HG03442 (cell line): ENCODE data around the gene HERC3.
A peak's percentile ranks its signal among the peaks of the same experiment; 100 is the strongest.

Experiments
- ATAC-seq: cut with Tn5 transposase; IDR thresholded peaks from one replicate; pipeline ENCODE4 v1.9.1; 2021; ENCODE audit warnings: mild to moderate bottlenecking, moderate library complexity; ENCODE audit not compliant: unreplicated experiment

HERC3 gene

GRCh38 chr4:88713782-88714181, 121.5 kb downstream of the HERC3 start:
- ATAC-seq: no peak

- ATAC-seq: no peak
Measured at GRCh38 chr4:88718098-88718497, 125.8 kb downstream of the HERC3 start.

DNA sequence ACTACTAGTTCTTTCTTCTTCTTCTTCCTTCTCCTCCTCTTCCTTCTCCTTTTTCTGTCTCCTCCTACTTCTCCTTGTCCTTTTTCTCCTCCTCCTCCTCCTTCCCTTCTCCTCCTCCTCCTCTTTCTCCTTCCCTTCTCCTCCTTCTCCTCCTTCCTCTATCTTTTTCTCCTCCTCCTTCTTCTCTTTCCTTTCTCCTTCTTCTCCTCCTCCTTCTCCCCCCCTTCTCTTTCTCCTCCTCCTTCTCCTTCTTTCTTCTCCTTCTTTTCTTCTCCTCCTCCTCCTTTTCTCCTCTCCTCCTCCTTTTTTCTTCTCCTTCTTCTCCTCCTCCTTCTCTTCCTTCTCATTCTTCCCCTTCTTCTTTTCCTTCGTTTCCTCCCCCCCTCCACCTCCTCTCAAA, 127.1 kb downstream of the HERC3 start:
- ATAC-seq: no peak

- ATAC-seq: no peak
Measured at GRCh38 chr4:88720451-88721428, 128.5 kb downstream of the HERC3 start.

DNA sequence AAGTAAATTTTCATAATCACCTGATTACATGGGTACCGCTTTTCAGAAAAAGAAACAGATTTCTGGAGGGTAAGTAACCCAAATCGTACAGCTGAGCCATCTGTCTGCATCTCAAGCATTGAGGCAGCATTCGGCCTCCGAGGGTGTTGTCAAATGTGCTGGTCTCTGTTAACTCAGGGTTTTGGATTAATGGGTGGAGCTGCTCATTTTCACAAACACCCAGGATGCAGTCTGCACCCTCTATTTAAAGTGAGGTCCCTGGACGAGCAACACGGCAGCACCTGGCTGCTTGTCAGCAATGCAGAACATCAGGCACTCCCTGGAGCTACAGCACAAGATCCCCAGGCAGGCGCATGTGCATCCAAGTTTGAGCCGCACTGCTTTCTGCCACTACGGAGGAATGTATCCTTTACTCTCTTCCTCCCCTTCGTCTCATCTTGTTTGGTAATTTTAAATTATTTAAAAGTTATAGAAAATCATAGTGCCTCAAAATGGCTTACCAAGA, 130.0 kb downstream of the HERC3 start:
- ATAC-seq: no peak

- no peak for ATAC-seq
Measured at GRCh38 chr4:88722828-88723227, 130.5 kb downstream of the HERC3 start.

GRCh38 chr4:88724406-88724805, 132.1 kb downstream of the HERC3 start:
- no peak for ATAC-seq

DNA sequence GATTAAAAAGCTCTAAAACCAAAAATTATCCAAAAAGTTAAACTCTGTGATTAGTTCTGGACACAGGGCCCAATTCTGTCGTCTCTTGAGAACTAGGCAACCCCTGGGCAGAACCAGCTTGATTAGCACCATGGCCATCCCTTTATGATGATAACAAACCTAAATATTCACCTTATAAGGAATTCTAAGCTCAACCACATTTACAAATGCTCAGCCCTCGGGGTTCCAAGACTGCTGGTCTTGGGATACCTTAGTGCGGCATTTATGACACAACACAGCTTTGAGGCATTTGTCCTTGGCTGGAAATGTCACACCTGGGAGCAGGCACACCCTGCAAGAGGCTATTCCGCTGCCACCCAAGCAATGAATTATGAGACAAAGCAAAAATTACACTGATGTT, 132.9 kb downstream of the HERC3 start:
- ATAC-seq: no peak

GRCh38 chr4:88725986-88726385, 133.7 kb downstream of the HERC3 start:
- ATAC-seq: no peak

- ATAC-seq: no peak
Measured at GRCh38 chr4:88728146-88728545, 135.9 kb downstream of the HERC3 start.

DNA sequence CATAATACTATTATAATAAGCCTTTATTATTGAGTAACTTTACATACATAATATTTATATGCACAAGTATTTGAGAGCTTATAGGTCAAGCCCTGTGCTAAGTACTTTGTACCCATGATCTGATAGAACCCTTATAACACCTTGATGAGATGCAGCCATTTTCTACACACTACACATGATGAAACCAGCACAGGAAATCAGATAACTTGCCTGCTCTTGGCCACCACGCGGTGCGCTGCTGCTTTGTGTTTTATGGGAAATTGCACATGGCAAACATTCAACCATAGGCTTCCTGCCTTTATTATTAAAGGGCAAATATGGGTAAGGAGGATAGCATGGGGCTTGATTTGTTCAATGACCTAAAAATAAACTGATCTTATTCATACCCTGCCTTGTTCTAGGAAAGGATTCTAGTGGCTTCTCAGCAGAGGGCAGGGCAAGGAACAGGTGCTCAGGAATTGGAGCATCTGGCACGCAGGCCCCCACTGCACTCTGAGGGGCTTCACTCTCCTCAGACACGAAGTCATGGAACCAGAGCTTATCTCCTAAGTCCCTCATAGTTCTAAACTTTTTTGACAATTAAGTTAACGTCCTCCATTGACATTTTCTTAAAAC, 137.0 kb downstream of the HERC3 start:
- no peak for ATAC-seq

DNA sequence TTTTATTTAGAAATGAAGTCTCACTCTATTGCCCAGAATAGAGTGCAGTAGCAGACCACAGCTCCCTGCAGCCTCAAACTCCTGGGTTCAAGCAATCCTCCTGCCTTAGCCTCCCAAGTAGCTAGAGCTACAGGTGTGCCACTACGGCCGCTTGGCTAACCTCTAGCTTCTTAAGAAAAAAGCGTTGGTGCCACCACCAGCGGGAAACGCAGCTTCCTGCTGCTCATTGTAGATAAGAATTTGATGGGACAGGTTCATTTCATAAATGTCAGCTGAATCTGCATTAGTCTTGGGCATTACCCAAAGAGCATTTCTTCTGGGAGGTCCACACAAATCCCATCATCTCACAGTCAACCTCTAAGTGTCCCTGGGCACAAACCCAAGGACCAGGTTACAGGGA, 138.5 kb downstream of the HERC3 start:
- ATAC-seq: no peak

GRCh38 chr4:88731381-88731780, 139.1 kb downstream of the HERC3 start:
- no peak for ATAC-seq

GRCh38 chr4:88732714-88733368, 140.6 kb downstream of the HERC3 start:
- ATAC-seq: no peak

- ATAC-seq: no peak
Measured at GRCh38 chr4:88734403-88734949, 142.2 kb downstream of the HERC3 start.

DNA sequence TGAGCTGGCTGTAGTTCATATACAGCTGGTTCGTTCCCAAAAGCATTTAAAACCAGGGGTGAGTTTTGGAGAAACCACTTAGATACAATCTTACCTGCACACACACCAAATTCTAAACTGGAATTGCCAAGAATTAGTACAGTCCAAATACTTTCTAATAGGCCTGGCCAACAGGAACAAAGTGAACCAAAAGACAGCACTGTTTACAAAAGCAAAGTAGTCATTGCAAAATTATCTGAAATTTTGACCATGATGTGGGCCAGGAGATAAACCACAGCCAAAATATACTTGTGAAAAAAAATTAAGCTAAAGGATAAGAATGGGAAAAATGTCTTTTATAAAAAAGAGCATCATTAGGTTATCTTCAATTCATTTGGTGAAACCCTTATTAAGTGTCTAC, 143.3 kb downstream of the HERC3 start:
- ATAC-seq: no peak

DNA sequence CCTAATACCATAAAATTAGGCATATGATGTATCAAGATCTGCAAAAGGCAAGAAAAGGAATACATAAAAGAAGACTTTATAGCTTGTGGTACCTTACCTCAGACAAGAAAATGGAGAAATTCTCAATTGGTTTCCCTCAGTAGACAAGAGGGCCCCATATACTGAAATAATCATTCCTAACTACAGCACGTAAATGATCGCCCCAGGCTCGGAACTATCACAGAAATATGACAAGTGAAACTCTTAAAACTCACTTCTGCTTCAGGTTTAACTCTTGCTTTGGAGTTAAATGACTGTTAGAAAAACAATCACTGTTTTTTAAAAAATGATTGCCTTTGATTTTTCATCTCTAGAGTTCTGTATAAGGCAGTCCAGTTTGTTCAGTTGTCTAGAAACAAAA, 144.0 kb downstream of the HERC3 start:
- peak; percentile 37 for ATAC-seq

DNA sequence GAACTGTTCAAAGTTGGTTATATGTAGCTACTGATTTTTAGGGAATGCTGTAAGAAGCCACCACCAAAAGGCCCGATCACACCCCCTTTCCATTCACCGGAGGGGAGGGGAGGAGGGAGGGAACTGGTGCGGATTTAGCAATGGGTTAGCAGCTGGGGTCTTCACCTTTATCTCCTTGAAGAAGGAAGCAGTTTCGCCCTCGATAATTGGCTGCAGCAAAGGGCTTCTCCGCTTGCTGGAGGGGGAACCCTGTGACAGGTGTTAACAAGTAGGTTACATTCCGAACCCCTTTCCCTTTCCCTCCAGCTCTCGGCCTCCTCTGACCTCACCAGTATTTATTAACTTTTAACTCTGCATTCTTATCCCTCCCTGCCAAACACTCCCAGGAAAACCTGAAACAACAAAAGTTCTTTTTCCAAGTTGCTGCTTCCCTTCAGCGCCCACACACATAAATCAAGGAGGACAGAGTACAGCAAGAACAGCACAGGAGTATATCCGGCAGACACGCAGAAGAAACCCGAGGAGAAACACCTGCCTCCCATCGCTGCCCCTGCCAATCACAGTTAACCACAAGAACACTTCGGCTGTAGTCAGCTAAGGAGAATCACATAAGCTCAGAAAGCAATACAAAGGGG, 145.1 kb downstream of the HERC3 start:
- peak; percentile 83 for ATAC-seq

- no peak for ATAC-seq
Measured at GRCh38 chr4:88738180-88738579, 145.9 kb downstream of the HERC3 start.

DNA sequence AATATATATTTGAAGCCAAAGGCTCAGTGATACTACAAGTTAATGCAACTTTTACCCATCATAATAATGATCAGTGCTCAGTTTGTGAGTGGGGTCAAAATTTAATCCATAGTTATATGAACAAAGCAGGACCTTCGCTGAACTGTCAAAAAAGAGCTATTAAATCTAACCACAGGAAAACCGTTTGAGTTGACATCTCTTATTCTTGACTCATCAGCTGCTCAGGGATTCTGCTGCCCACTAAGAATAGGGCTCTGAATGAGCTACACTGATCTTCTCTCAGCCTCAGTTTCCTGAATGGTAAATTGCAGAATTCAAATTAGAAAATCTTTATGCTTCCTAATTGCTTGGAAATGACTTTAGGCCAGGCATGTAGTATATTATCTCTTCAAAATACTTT, 150.3 kb downstream of the HERC3 start:
- no peak for ATAC-seq

- no peak for ATAC-seq
Measured at GRCh38 chr4:88743696-88744095, 151.4 kb downstream of the HERC3 start.
